ENCODE data around the gene PRR20A.
"Not testable (repeated sequence)": the region's sequence is repeated elsewhere in the genome, so short reads cannot be mapped to it uniquely, and the experiment has no call there.

Gene PRR20A

GRCh38 chr13:57140235-57140968 lies at the start of gene PRR20A:
Gene PRR20A, plus strand, starts transcription at chr13:57140918. Its CDS starts 387 bp downstream, at chr13:57141305.
- not testable (repeated sequence) for DNase-seq

- DNase-seq = no peak
These were observed 25.8 kb upstream of the PRR20A start for GRCh38 chr13:57114945-57115344.

- no peak for DNase-seq
These were observed 17.0 kb upstream of the PRR20A start for GRCh38 chr13:57123681-57124080.

GRCh38 chr13:57128909-57129308 lies 11.8 kb upstream of the PRR20A start:
- DNase-seq = no peak

GRCh38 chr13:57136093-57136492 lies 4.6 kb upstream of the PRR20A start:
- DNase-seq = no peak

GRCh38 chr13:57137585-57137984 lies 3.1 kb upstream of the PRR20A start:
- no peak for DNase-seq

- no peak for DNase-seq
These were observed 1.7 kb upstream of the PRR20A start for GRCh38 chr13:57138988-57139387.

GRCh38 chr13:57139781-57140180 lies 937 bp upstream of the PRR20A start:
- DNase-seq = not testable (repeated sequence)

GRCh38 chr13:57147188-57147587 lies 6.5 kb downstream of the PRR20A start, which contains the start of gene PRR20B:
Gene PRR20B, plus strand, starts transcription at chr13:57147488. Its CDS starts 387 bp downstream, at chr13:57147875.
- DNase-seq = not testable (repeated sequence)

- DNase-seq = not testable (repeated sequence)
These were observed 7.4 kb downstream of the PRR20A start for GRCh38 chr13:57148106-57148505.

- not testable (repeated sequence) for DNase-seq
These were observed 13.0 kb downstream of the PRR20A start, which contains the start of gene PRR20C for GRCh38 chr13:57153761-57154160. Gene PRR20C, plus strand, starts transcription at chr13:57154061. Its CDS starts 387 bp downstream, at chr13:57154448.

GRCh38 chr13:57160332-57160731 lies 19.6 kb downstream of the PRR20A start, which contains the start of gene PRR20D:
Gene PRR20D, plus strand, starts transcription at chr13:57160632. Its CDS starts 387 bp downstream, at chr13:57161019.
- not testable (repeated sequence) for DNase-seq

GRCh38 chr13:57166897-57167296 lies 26.2 kb downstream of the PRR20A start, which contains the start of gene PRR20E:
Gene PRR20E, plus strand, starts transcription at chr13:57167197. Its CDS starts 387 bp downstream, at chr13:57167584.
- not testable (repeated sequence) for DNase-seq

- DNase-seq = no peak
These were observed 50.9 kb downstream of the PRR20A start for GRCh38 chr13:57191667-57192066.
